Measurements from ENCODE around the gene WNT7A. TPM values are rescaled to one million over a fixed set of nuclear protein-coding genes. Genes with fewer than 3 reads are reported as not detected.

Gene WNT7A
- total and polyA plus RNA-seq, 2 experiments from 2014 or later = not detected

DNA sequence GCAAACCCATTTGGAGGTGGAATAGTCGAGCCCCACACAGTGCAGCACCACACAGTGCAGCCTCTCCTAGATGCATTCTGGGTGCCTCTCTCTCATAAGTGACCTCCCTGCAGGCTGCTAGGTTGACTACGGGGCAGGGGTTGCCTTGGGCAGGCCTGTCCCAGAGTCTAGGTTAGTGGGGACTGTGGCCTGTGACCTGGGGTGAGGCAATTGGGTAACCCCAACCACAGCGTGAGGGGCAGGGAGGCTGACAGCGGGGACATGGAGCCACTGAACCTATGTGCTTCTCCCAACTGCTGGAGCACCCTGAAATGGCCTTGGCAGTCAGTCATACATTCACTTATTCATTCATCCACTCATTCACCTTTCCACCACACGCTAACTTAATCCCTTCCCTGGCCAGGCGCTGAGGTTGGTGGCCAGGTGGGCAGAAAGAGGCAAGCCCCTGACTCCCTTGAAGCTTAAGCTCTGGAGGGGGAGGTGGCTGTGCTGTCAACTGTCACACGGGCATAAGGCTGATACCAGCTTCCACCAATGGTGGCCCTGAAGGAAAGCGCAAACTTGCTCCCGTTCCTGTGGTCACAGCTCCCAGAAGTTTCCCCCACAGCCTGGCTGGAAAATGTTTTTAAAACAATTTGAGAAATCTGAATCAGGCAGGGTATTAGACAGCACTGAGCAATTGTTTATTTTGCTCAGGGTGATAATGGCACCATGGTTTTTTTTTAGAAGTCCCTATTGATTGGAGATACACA is 46.2 kb downstream of the WNT7A start:
- no peak overlapping the region for H3K4me3 ChIP-seq
- no peaks in the 10 kb centered on the region for H3K27me3 ChIP-seq
- TF ChIP-seq, protein P1, sequence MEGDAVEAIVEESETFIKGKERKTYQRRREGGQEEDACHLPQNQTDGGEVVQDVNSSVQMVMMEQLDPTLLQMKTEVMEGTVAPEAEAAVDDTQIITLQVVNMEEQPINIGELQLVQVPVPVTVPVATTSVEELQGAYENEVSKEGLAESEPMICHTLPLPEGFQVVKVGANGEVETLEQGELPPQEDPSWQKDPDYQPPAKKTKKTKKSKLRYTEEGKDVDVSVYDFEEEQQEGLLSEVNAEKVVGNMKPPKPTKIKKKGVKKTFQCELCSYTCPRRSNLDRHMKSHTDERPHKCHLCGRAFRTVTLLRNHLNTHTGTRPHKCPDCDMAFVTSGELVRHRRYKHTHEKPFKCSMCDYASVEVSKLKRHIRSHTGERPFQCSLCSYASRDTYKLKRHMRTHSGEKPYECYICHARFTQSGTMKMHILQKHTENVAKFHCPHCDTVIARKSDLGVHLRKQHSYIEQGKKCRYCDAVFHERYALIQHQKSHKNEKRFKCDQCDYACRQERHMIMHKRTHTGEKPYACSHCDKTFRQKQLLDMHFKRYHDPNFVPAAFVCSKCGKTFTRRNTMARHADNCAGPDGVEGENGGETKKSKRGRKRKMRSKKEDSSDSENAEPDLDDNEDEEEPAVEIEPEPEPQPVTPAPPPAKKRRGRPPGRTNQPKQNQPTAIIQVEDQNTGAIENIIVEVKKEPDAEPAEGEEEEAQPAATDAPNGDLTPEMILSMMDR (IDR thresholded peaks at IDR 0.05; ENCODE audit: low read depth, low read length) = no peak
- H3K4me1 ChIP-seq (ENCODE audit: low read depth) = no peaks in the 10 kb centered on the region
- no peak for DNase-seq (ENCODE audit: low read depth in 1 of 2, low spot score in 1 of 2)
- H3K36me3 ChIP-seq = no peaks in the 10 kb centered on the region
- no peaks in the 10 kb centered on the region for H3K9me3 ChIP-seq (ENCODE audit: low read depth)
- no peak overlapping the region for H3K27ac ChIP-seq

DNA sequence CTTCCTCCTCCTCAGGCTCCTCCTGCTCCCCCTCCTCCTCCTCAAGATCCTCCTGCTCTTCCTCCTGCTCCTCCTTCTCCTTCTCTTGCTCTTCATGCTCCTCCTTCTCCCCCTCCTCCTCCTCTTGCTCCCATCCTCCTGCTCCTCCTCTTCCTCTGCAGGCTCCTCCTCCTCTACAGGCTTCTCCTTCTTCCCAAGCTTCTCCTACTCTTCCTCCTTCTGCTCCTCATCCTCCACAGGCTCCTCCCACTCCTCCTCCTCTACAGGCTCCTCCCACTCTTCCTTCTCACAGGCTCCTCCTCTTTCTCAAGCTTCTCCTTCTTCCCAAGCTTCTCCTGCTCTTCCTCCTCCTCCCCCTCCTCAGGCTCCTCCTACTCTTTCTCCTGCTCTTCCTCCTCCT is 47.7 kb downstream of the WNT7A start:
- DNase-seq (ENCODE audit: low read depth in 1 of 2, low spot score in 1 of 2) = no peak
- H3K9me3 ChIP-seq (ENCODE audit: low read depth) = no peaks in the 10 kb centered on the region
- H3K4me1 ChIP-seq (ENCODE audit: low read depth) = no peaks in the 10 kb centered on the region
- TF ChIP-seq, protein P1 (IDR thresholded peaks at IDR 0.05; ENCODE audit: low read depth, low read length) = no peak
- H3K27ac ChIP-seq = no peak overlapping the region
- H3K27me3 ChIP-seq = no peaks in the 10 kb centered on the region
- no peak overlapping the region for H3K4me3 ChIP-seq
- no peaks in the 10 kb centered on the region for H3K36me3 ChIP-seq

DNA sequence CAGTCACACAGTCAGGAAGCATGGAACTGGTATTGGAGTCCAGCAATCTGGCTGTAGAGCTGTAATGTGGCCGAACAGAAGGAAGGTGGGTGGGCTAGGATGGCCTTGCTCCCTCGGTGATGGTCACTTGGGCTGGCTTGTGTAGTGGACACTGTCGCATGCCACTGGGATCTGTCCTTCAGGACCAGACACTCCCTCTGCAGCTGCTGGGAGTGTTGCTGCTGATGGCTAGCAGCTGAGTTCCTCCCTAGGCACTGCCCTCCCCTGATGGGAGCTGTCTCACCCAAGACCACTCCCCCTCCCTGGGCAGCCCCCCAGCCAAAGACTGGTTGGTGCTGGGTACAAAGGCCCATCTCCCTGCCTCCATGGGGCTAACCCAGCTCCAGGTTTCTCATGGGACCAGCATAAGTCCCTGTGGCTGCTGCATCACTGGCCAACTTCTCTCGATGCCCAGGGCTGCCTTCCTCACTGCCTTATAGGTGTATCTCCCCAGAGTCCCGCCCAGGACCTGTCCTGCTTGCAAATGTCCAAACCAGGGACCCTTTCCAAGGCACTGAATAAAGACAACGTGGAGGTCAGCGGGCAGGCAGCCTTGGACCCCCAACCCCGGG is 48.4 kb downstream of the WNT7A start:
- H3K27ac ChIP-seq = no peak overlapping the region
- no peaks in the 10 kb centered on the region for H3K27me3 ChIP-seq
- no peaks in the 10 kb centered on the region for H3K36me3 ChIP-seq
- H3K4me3 ChIP-seq = no peak overlapping the region
- H3K4me1 ChIP-seq (ENCODE audit: low read depth) = no peaks in the 10 kb centered on the region
- TF ChIP-seq, protein P1 (IDR thresholded peaks at IDR 0.05; ENCODE audit: low read depth, low read length) = no peak
- no peaks in the 10 kb centered on the region for H3K9me3 ChIP-seq (ENCODE audit: low read depth)
- no peak for DNase-seq (ENCODE audit: low read depth in 1 of 2, low spot score in 1 of 2)

DNA sequence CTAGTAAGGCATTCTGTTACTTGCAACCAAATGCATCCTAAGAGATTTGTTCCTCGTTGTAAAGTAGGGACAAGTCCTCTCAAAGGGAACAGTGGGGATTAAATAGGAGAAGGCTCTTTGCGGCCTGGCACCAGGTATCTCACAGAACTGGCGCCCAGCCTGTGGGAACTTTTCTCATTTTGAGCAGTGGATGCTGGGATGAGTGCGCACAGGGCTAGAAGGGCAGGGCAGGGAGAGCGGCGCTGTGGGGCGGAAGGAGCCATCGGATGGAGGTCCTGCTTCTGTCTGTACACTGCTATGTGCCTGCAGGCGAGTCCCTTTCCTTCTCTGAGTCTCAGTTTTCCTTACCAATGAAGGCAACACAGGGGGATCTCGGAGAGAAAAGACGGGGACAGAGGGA is 50.6 kb downstream of the WNT7A start:
- H3K27ac ChIP-seq = no peak overlapping the region
- TF ChIP-seq, protein P1 (IDR thresholded peaks at IDR 0.05; ENCODE audit: low read depth, low read length) = no peak

DNA sequence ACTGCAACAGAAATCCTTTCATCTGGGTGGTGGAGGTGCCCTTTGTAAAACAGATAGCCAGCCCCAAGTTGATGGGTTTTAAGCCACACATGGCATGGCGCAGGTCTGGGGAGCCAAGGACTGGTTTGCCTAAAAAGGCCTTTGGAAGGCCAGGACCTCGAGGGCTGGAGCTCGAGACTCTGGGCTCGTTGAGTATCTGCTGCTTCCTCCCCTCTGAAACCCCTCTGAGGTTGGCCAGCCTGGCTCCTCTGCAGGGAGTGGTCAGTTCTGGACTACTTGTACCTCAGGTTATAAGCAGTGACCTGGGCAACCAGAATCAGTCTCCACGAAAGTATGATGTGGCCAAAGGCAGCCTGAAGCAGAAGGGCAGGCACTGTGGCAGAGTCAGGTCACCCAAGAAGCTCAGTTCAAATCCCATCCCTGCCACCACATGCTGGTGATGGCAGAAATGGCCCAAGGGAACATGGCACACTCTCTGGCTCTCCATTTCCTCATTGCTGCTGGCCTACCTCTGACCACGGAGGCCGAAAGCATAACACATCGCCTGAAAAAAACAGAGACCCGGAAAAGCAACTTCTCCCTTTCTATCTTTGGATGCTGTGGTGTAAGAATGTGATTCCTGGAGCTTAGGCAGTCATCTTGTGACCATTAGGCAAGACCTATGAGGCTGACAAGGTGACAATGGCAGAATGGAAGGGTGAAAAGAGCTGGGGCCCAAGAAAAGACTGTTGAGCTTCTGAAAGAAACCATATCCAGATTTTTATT is 51.2 kb downstream of the WNT7A start:
- Histone ChIP-seq H3K36me3 (no peaks in the 10 kb centered on the region), H3K27ac (no peak overlapping the region), H3K27me3 (no peaks in the 10 kb centered on the region), H3K9me3 (ENCODE audit: low read depth) (no peaks in the 10 kb centered on the region), H3K4me1 (ENCODE audit: low read depth) (no peaks in the 10 kb centered on the region), H3K4me3 (no peak overlapping the region)
- TF ChIP-seq, protein P1 (IDR thresholded peaks at IDR 0.05; ENCODE audit: low read depth, low read length) = no peak
- no peak for DNase-seq (ENCODE audit: low read depth in 1 of 2, low spot score in 1 of 2)

More for the DNA sequence above, 50.6 kb downstream of the WNT7A start:
- no peaks in the 10 kb centered on the region for H3K36me3 ChIP-seq
- no peak overlapping the region for H3K4me3 ChIP-seq
- H3K27me3 ChIP-seq = no peaks in the 10 kb centered on the region
- no peak for DNase-seq (ENCODE audit: low read depth in 1 of 2, low spot score in 1 of 2)
- H3K9me3 ChIP-seq (ENCODE audit: low read depth) = no peaks in the 10 kb centered on the region
- H3K4me1 ChIP-seq (ENCODE audit: low read depth) = no peaks in the 10 kb centered on the region
